ENCODE measurements around the gene C13orf46. TPM values are rescaled to one million over a fixed set of nuclear protein-coding genes. Genes with fewer than 3 reads are reported as not detected.

The C13orf46 gene
- polyA plus RNA-seq, 2 donors = 0.04 to 0.26 TPM

DNA sequence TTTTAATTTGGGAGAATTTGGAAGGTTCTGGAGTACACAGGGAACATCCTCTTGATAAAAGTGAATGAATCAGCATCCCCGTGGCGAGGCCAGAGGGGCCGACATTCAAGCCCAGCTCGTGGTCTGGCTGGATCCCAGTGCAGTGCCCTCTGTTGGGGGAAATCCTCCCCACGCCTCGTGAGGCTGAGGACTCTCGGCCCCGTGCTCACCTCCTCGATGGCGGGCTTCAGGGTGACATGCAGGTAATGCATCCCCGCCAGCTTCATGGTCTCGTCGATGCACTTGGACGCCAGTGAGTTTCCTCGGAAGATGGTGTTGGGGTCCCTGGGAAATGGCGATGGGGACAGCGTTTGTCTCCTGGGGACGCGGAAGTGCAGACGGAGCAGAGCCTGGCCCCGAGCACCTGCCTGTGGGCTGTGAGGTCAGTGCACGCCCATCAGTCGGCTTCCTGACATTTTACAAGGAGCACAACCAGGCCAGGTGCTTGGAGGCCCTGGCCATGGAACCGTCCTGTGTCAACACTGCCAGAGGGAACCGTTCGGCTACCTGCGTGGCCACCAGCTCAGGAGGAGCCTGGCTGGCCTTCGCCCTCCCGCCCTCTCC lies 43.3 kb upstream of the C13orf46 start:
- peaks cover 2 to 14% of the 10 kb centered on the region in 2 donors for H3K36me3 ChIP-seq (ENCODE audit: control insufficient read depth in 2 of 2, insufficient read depth in 2 of 2, low read length in 1 of 2)
- H3K27ac ChIP-seq (ENCODE audit: low read depth in 2 of 2, low read length in 1 of 2) = no peak overlapping the region
- 88 to 89% methylated on average over 29 of the region's 29 CpGs for WGBS, 2 donors
- H3K4me1 ChIP-seq (ENCODE audit: control insufficient read depth in 2 of 2, insufficient read depth in 2 of 2, low read length in 1 of 2) = peaks cover 4 to 12% of the 10 kb centered on the region in 2 donors
- peaks cover 0 to 4% of the 10 kb centered on the region in 2 donors for H3K9me3 ChIP-seq (ENCODE audit: control insufficient read depth in 2 of 2, insufficient read depth in 1 of 2, low read depth in 1 of 2, low read length in 1 of 2)
- no peak overlapping the region for H3K4me3 ChIP-seq (ENCODE audit: low read depth in 1 of 2, low read length in 2 of 2)
- H3K27me3 ChIP-seq (ENCODE audit: control insufficient read depth in 1 of 2, insufficient read depth in 2 of 2, low read length in 2 of 2) = no peaks in the 10 kb centered on the region

DNA sequence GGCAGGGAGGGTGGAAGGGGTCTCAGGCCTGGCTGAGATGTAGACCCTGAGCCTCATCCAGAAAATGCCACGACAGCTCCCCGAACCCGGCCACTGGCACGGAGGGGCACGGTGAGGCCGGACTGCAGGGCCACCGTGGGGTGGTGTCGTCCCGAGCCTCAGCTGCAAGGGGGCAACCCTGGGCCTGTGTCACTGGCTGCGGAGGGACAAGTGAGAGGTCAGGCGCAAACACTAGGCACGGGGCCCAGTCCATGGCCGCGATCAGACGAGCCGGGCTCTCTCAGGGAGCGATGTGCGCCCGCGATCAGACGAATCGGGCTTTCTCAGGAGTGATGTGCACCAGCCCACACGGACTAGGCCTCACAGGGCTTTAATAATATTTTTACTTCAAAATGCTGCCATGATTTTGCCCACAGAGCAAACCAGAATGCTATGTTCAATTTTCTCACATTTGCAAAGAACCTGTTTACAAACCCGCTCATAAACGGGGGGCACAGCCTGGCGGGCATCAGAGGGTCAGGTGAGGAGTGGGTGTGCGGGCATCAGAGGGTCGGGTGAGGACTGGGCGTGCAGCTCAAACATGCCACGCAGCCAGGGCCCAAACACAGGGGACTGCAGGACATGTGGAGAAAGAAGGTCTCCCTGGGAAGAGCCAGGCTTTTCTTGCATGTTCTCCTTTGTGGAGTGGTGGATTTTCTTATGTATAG lies 42.6 kb upstream of the C13orf46 start:
- H3K4me3 ChIP-seq (ENCODE audit: low read depth in 1 of 2, low read length in 2 of 2) = no peak overlapping the region
- WGBS, 2 donors = 93% methylated on average over 30 of the region's 30 CpGs
- H3K4me1 ChIP-seq (ENCODE audit: control insufficient read depth in 2 of 2, insufficient read depth in 2 of 2, low read length in 1 of 2) = peaks cover 4 to 12% of the 10 kb centered on the region in 2 donors
- H3K9me3 ChIP-seq (ENCODE audit: control insufficient read depth in 2 of 2, insufficient read depth in 1 of 2, low read depth in 1 of 2, low read length in 1 of 2) = peaks cover 0 to 4% of the 10 kb centered on the region in 2 donors
- no peak overlapping the region for H3K27ac ChIP-seq (ENCODE audit: low read depth in 2 of 2, low read length in 1 of 2)
- peaks cover 2 to 15% of the 10 kb centered on the region in 2 donors for H3K36me3 ChIP-seq (ENCODE audit: control insufficient read depth in 2 of 2, insufficient read depth in 2 of 2, low read length in 1 of 2)
- H3K27me3 ChIP-seq (ENCODE audit: control insufficient read depth in 1 of 2, insufficient read depth in 2 of 2, low read length in 2 of 2) = no peaks in the 10 kb centered on the region

DNA sequence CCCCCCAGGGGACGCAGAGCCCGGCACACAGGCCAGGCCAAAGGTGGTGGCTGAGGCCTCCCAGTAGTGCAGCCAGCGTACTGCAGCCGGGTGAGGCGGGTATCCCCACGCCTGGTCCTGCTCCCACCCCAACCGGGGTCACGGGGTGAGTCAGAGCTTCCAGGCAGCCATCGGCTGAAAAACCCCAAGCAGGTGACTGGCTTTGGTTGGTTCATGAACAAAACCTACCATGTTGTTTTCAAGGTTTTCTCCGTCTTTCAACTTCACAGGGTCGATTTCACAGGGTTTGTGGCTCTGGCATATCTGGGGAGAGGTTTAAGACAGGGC lies 42.1 kb upstream of the C13orf46 start:
- H3K36me3 ChIP-seq (ENCODE audit: control insufficient read depth in 2 of 2, insufficient read depth in 2 of 2, low read length in 1 of 2) = peaks cover 2 to 15% of the 10 kb centered on the region in 2 donors
- 69 to 72% methylated on average over 10 to 11 of the region's 11 CpGs for WGBS, 2 donors
- H3K4me3 ChIP-seq (ENCODE audit: low read depth in 1 of 2, low read length in 2 of 2) = no peak overlapping the region
- H3K9me3 ChIP-seq (ENCODE audit: control insufficient read depth in 2 of 2, insufficient read depth in 1 of 2, low read depth in 1 of 2, low read length in 1 of 2) = peaks cover 0 to 4% of the 10 kb centered on the region in 2 donors
- H3K27ac ChIP-seq (ENCODE audit: low read depth in 2 of 2, low read length in 1 of 2) = no peak overlapping the region
- peaks cover 4 to 12% of the 10 kb centered on the region in 2 donors for H3K4me1 ChIP-seq (ENCODE audit: control insufficient read depth in 2 of 2, insufficient read depth in 2 of 2, low read length in 1 of 2)
- no peaks in the 10 kb centered on the region for H3K27me3 ChIP-seq (ENCODE audit: control insufficient read depth in 1 of 2, insufficient read depth in 2 of 2, low read length in 2 of 2)

DNA sequence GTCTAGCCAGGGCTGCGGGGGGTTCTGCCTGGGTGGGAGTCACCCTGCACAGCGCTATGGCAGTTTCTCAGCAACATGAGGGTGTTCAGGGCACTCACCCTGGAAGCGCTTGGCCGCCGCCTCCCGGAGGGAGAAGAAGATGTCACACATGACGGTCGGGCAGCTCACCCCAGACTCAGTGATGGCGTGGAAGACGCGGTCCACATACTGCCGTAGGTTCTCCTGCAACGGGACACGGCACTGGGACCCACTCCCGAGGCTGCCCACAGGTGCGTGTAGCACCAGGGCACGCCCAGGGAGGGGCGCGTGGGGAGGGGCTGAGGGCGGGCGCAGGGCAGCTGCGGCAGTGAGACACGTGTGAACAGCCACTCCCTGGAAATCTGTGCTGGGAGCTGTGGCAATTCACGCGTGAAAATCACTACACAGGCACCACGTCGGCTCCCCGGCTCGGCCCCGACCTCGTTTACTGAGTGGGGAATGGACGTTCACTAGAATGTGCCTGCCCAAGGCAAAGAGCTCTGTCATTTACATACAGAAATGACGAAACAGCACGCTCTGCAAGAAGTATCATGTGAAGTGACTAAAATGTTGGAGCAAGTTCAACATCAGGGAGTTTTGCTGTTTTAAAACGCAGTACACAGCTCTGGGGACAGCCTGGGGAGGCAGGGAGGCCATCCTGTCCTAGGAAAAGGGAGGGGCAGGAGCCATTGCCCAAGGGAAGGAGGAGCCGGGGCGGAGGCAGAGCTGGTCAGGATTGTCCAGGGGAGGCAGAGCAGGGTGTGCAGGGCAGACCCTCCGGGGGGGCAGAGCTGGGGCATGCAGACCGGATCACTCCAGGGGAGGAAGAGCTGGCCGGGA lies 41.5 kb upstream of the C13orf46 start:
- no peak overlapping the region for H3K4me3 ChIP-seq (ENCODE audit: low read depth in 1 of 2, low read length in 2 of 2)
- peaks cover 4 to 10% of the 10 kb centered on the region in 2 donors for H3K4me1 ChIP-seq (ENCODE audit: control insufficient read depth in 2 of 2, insufficient read depth in 2 of 2, low read length in 1 of 2)
- H3K36me3 ChIP-seq (ENCODE audit: control insufficient read depth in 2 of 2, insufficient read depth in 2 of 2, low read length in 1 of 2) = peaks cover 2 to 15% of the 10 kb centered on the region in 2 donors
- H3K27ac ChIP-seq (ENCODE audit: low read depth in 2 of 2, low read length in 1 of 2) = peak overlapping the region in 1 of 2 donors; percentile 57
- H3K9me3 ChIP-seq (ENCODE audit: control insufficient read depth in 2 of 2, insufficient read depth in 1 of 2, low read depth in 1 of 2, low read length in 1 of 2) = peaks cover 0 to 4% of the 10 kb centered on the region in 2 donors
- 62 to 64% methylated on average over 40 of the region's 40 CpGs for WGBS, 2 donors
- H3K27me3 ChIP-seq (ENCODE audit: control insufficient read depth in 1 of 2, insufficient read depth in 2 of 2, low read length in 2 of 2) = no peaks in the 10 kb centered on the region

DNA sequence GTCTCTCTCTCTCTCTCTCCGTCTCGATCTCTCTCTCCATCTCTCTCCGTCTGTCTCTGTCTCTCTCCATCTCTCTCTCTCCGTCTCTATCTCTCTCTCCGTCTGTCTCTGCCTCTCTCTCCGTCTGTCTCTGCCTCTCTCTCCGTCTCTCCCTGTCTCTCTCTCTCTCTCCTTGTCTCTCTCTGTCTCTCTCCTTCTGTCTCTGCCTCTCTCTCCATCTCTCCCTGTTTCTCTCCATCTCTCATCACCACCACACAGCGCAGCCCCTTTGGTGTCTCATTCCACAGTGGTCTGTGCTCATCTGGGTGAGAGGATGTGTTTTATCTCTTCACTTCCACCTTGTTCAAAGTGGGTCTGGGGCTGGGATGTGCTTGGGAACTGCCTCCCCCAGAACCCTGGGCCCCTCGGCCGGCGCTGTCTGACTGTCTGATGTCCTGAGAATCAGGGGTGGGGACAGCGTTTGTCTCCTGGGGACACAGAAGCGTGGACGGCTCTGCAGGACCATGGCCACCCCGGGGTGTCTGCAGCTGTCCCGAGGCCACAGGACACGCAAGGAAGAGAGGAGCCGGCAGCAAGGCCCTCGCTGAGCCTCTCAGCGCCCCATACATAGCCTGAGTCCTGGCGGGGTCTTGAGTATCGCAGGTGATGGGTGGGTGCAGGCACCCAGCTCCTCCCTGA lies 40.2 kb upstream of the C13orf46 start:
- peaks cover 0 to 20% of the 10 kb centered on the region in 2 donors for H3K36me3 ChIP-seq (ENCODE audit: control insufficient read depth in 2 of 2, insufficient read depth in 2 of 2, low read length in 1 of 2)
- no peak overlapping the region for H3K4me3 ChIP-seq (ENCODE audit: low read depth in 1 of 2, low read length in 2 of 2)
- H3K4me1 ChIP-seq (ENCODE audit: control insufficient read depth in 2 of 2, insufficient read depth in 2 of 2, low read length in 1 of 2) = peaks cover 4 to 9% of the 10 kb centered on the region in 2 donors
- no peak overlapping the region for H3K27ac ChIP-seq (ENCODE audit: low read depth in 2 of 2, low read length in 1 of 2)
- H3K27me3 ChIP-seq (ENCODE audit: control insufficient read depth in 1 of 2, insufficient read depth in 2 of 2, low read length in 2 of 2) = no peaks in the 10 kb centered on the region
- peaks cover 0 to 4% of the 10 kb centered on the region in 2 donors for H3K9me3 ChIP-seq (ENCODE audit: control insufficient read depth in 2 of 2, insufficient read depth in 1 of 2, low read depth in 1 of 2, low read length in 1 of 2)
- 93% methylated on average over 22 of the region's 22 CpGs for WGBS, 2 donors

DNA sequence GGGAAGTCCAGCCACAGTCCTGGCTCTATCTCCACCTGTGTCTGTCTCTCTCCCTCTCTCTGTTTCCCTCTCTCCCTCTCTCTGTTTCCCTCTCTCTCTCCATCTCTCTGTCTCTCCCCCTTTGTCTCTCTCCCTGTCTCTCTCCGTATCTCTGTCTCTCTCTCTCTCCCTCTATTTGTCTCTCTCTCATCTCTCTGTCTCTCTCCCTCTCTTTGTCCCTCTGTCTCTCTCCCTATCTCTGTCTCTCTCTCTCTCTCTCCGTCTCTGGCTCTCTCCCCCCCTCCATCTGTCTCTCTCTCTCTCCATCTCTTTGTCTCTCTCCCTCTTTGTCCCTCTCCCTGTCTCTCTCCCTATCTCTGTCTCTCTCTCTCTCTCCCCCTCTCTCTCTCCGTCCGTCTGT lies 39.5 kb upstream of the C13orf46 start:
- 68 to 77% methylated on average over 4 of the region's 4 CpGs for WGBS, 2 donors
- Histone ChIP-seq H3K9me3 (ENCODE audit: control insufficient read depth in 2 of 2, insufficient read depth in 1 of 2, low read depth in 1 of 2, low read length in 1 of 2) (peaks cover 0 to 4% of the 10 kb centered on the region in 2 donors), H3K27ac (ENCODE audit: low read depth in 2 of 2, low read length in 1 of 2) (no peak overlapping the region), H3K36me3 (ENCODE audit: control insufficient read depth in 2 of 2, insufficient read depth in 2 of 2, low read length in 1 of 2) (peaks cover 0 to 20% of the 10 kb centered on the region in 2 donors), H3K4me3 (ENCODE audit: low read depth in 1 of 2, low read length in 2 of 2) (no peak overlapping the region), H3K27me3 (ENCODE audit: control insufficient read depth in 1 of 2, insufficient read depth in 2 of 2, low read length in 2 of 2) (no peaks in the 10 kb centered on the region), H3K4me1 (ENCODE audit: control insufficient read depth in 2 of 2, insufficient read depth in 2 of 2, low read length in 1 of 2) (peaks cover 4 to 9% of the 10 kb centered on the region in 2 donors)

DNA sequence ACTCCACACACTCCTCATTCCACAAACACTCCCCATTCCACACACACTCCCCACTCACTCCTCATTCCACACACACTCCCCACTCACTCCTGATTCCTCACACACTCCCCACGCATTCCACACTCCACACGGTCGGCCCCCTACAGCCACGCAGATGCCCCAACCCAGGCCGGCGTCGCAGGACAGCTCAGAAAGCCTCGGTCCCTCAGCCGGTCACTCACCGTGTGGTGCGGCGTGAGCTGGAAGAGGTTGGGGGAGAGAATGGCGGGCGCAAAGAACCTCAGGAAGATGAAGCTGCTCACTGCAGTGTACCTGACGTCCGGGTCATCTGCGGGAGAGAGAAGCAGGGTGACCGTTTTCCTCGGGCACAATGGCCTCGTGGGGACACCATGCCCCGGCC lies 39.0 kb upstream of the C13orf46 start:
- H3K4me1 ChIP-seq (ENCODE audit: control insufficient read depth in 2 of 2, insufficient read depth in 2 of 2, low read length in 1 of 2) = peaks cover 4 to 9% of the 10 kb centered on the region in 2 donors
- WGBS, 2 donors = 91 to 93% methylated on average over 21 of the region's 21 CpGs
- no peaks in the 10 kb centered on the region for H3K27me3 ChIP-seq (ENCODE audit: control insufficient read depth in 1 of 2, insufficient read depth in 2 of 2, low read length in 2 of 2)
- H3K9me3 ChIP-seq (ENCODE audit: control insufficient read depth in 2 of 2, insufficient read depth in 1 of 2, low read depth in 1 of 2, low read length in 1 of 2) = peaks cover 0 to 4% of the 10 kb centered on the region in 2 donors
- H3K4me3 ChIP-seq (ENCODE audit: low read depth in 1 of 2, low read length in 2 of 2) = no peak overlapping the region
- H3K36me3 ChIP-seq (ENCODE audit: control insufficient read depth in 2 of 2, insufficient read depth in 2 of 2, low read length in 1 of 2) = peaks cover 0 to 20% of the 10 kb centered on the region in 2 donors
- no peak overlapping the region for H3K27ac ChIP-seq (ENCODE audit: low read depth in 2 of 2, low read length in 1 of 2)

DNA sequence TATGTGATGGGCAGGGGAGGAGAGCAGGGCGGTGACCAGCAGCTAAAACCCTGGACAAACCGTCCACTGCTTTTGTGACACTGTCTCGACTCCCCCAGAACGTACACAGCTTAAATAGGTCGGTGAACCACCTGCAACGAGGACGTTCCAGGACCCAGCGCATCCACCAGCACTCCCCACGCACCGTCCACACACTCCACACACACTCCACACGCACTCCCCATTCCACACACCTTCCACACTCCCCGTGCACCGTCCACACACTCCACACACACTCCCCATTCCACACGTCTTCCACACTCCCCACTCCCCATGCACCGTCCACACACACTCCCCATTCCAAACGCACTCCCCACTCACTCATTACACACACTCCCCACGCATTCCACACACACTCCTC lies 38.3 kb upstream of the C13orf46 start:
- H3K9me3 ChIP-seq (ENCODE audit: control insufficient read depth in 2 of 2, insufficient read depth in 1 of 2, low read depth in 1 of 2, low read length in 1 of 2) = no peaks in the 10 kb centered on the region
- no peaks in the 10 kb centered on the region for H3K27me3 ChIP-seq (ENCODE audit: control insufficient read depth in 1 of 2, insufficient read depth in 2 of 2, low read length in 2 of 2)
- 91 to 93% methylated on average over 17 of the region's 17 CpGs for WGBS, 2 donors
- H3K36me3 ChIP-seq (ENCODE audit: control insufficient read depth in 2 of 2, insufficient read depth in 2 of 2, low read length in 1 of 2) = peaks cover 0 to 20% of the 10 kb centered on the region in 2 donors
- H3K4me3 ChIP-seq (ENCODE audit: low read depth in 1 of 2, low read length in 2 of 2) = no peak overlapping the region
- no peak overlapping the region for H3K27ac ChIP-seq (ENCODE audit: low read depth in 2 of 2, low read length in 1 of 2)
- H3K4me1 ChIP-seq (ENCODE audit: control insufficient read depth in 2 of 2, insufficient read depth in 2 of 2, low read length in 1 of 2) = peaks cover 4 to 9% of the 10 kb centered on the region in 2 donors

DNA sequence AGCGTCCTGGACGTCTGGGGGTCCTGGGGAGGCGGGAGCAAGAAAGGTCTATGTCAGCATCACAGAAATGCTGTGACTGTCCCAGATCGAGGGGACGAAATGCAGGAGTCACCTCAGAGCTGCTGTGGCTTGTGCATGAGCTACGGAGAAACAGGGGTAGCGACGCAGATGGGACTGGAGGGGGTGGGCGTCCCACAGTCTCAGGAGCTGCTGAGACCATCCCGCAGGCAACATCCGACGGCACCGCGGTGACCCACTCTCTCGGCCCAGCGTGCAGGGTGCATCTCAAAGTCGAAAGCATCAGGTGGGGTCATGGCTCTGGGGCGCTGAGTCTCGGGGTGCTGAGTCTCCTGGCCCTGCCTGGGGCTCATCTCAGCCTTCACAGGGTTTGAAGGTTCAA lies 37.4 kb upstream of the C13orf46 start:
- Histone ChIP-seq H3K36me3 (ENCODE audit: control insufficient read depth in 2 of 2, insufficient read depth in 2 of 2, low read length in 1 of 2) (peaks cover 0 to 16% of the 10 kb centered on the region in 2 donors), H3K4me3 (ENCODE audit: low read depth in 1 of 2, low read length in 2 of 2) (no peak overlapping the region), H3K27me3 (ENCODE audit: control insufficient read depth in 1 of 2, insufficient read depth in 2 of 2, low read length in 2 of 2) (no peaks in the 10 kb centered on the region), H3K27ac (ENCODE audit: low read depth in 2 of 2, low read length in 1 of 2) (no peak overlapping the region), H3K4me1 (ENCODE audit: control insufficient read depth in 2 of 2, insufficient read depth in 2 of 2, low read length in 1 of 2) (peaks cover 4 to 9% of the 10 kb centered on the region in 2 donors), H3K9me3 (ENCODE audit: control insufficient read depth in 2 of 2, insufficient read depth in 1 of 2, low read depth in 1 of 2, low read length in 1 of 2) (no peaks in the 10 kb centered on the region)
- 92 to 94% methylated on average over 19 of the region's 19 CpGs for WGBS, 2 donors

Data from esophagus (tissue), 2 donors.